ENCODE data around the gene PRR33. TPM values are rescaled to one million over a fixed set of nuclear protein-coding genes. Genes with fewer than 3 reads are reported as not detected.

Gene PRR33
- total RNA-seq, 1 donor from 2014 or later, result not detected

DNA sequence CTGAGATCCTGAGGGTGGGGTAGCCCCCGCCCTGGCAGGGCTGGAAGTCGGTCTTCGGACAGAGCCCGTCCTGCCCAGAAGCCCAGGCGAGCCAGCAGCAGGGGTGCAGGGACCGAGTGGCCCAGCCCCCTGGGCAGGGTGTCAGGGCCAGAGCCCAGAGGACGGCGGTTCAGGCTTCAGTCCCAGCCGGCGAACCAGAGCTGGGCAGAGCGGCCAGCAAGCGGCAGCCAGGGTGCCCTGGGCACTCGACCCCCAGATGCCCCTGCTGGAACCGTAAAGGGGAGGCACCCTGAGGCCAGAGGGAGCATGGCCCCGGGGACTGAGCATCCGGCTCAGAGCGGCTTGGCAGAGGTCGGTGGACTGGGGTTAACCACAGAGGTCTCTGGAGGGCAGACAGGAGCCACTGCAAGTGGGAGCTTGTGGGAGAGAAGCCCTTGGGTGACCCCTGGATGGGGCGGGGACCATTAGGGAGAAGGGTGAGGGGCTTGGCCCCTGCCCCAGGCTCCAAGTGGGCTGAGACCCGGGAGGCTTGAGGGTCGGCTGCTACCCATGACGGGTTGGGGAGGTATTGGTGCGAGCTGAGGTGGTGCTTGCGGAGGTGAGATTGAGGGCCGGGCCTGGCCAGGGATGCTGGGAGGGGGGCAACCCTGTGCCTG is 22.9 kb downstream of the PRR33 start:
- H3K4me1 Mint-ChIP-seq (ENCODE audit: unreplicated experiment), result no peaks in the 10 kb centered on the region
- H3K4me3 Mint-ChIP-seq (ENCODE audit: unreplicated experiment), result no peak overlapping the region
- H3K27ac Mint-ChIP-seq (ENCODE audit: unreplicated experiment), result no peak overlapping the region
- no peaks in the 10 kb centered on the region for H3K9me3 Mint-ChIP-seq (ENCODE audit: unreplicated experiment)
- TF ChIP-seq, protein P1, sequence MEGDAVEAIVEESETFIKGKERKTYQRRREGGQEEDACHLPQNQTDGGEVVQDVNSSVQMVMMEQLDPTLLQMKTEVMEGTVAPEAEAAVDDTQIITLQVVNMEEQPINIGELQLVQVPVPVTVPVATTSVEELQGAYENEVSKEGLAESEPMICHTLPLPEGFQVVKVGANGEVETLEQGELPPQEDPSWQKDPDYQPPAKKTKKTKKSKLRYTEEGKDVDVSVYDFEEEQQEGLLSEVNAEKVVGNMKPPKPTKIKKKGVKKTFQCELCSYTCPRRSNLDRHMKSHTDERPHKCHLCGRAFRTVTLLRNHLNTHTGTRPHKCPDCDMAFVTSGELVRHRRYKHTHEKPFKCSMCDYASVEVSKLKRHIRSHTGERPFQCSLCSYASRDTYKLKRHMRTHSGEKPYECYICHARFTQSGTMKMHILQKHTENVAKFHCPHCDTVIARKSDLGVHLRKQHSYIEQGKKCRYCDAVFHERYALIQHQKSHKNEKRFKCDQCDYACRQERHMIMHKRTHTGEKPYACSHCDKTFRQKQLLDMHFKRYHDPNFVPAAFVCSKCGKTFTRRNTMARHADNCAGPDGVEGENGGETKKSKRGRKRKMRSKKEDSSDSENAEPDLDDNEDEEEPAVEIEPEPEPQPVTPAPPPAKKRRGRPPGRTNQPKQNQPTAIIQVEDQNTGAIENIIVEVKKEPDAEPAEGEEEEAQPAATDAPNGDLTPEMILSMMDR (IDR thresholded peaks at IDR 0.05; ENCODE audit: unreplicated experiment), result no peak
- DNase-seq (ENCODE audit: low spot score), result no peak
- peaks cover 17% of the 10 kb centered on the region for H3K27me3 Mint-ChIP-seq (ENCODE audit: unreplicated experiment)
- H3K36me3 Mint-ChIP-seq (ENCODE audit: low read depth, unreplicated experiment), result no peaks in the 10 kb centered on the region

DNA sequence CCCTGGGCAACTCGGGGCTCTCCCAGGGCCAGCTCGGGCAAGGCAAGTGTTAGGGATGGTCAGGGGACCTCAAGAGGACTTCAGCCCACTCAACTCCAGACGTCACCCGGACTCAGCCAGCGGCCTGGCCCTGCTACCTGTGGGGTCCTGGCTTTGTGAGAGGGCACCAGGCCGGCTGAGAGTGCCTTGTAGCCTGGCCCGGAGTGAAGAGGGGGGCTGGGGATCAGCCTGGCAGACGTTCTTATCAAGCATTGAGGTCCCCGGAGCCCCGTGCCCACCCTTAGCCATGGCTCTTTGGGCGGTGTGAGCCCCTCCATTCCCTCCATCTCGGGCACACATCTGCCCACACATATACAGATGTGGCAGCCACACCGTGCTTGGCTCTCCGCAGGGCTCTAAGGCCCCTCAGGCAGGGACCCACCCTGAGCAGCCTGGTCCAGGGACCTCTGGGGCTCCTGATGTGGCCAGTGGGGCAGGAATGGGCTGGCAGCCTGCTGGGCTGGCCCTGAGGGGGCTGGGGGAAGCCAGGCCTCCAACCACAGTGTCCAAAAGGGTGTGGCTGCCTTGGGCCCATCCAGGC is 23.5 kb downstream of the PRR33 start:
- TF ChIP-seq, protein P1 (IDR thresholded peaks at IDR 0.05; ENCODE audit: unreplicated experiment), result no peak
- Mint-ChIP-seq H3K27me3 (ENCODE audit: unreplicated experiment) (peaks cover 16% of the 10 kb centered on the region), H3K27ac (ENCODE audit: unreplicated experiment) (no peak overlapping the region), H3K9me3 (ENCODE audit: unreplicated experiment) (no peaks in the 10 kb centered on the region), H3K4me1 (ENCODE audit: unreplicated experiment) (no peaks in the 10 kb centered on the region), H3K4me3 (ENCODE audit: unreplicated experiment) (no peak overlapping the region), H3K36me3 (ENCODE audit: low read depth, unreplicated experiment) (no peaks in the 10 kb centered on the region)
- DNase-seq (ENCODE audit: low spot score), result no peak

DNA sequence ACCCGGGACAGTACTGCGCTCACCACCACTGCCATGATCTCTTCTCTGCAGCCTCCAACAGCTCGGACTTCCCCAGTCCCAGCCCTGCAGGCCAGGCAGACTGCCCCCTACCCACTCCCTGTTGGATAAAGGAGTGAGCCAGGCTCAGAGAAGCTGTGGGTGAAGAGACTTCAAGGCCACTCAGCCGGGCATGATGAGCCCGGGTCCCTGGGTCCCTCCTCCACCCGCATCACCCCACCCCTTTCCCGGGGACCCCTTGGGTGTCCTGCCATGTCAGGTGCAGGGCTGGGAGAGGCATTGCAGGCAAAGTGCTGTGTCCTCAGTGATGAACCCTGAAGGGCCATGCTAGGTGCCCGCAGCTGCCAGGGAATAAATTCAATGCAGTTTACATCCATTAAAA is 24.3 kb downstream of the PRR33 start:
- Mint-ChIP-seq H3K4me3 (ENCODE audit: unreplicated experiment) (no peak overlapping the region), H3K27ac (ENCODE audit: unreplicated experiment) (no peak overlapping the region), H3K4me1 (ENCODE audit: unreplicated experiment) (no peaks in the 10 kb centered on the region), H3K36me3 (ENCODE audit: low read depth, unreplicated experiment) (no peaks in the 10 kb centered on the region), H3K27me3 (ENCODE audit: unreplicated experiment) (peaks cover 15% of the 10 kb centered on the region), H3K9me3 (ENCODE audit: unreplicated experiment) (no peaks in the 10 kb centered on the region)
- no peak for DNase-seq (ENCODE audit: low spot score)
- TF ChIP-seq, protein P1 (IDR thresholded peaks at IDR 0.05; ENCODE audit: unreplicated experiment), result no peak

DNA sequence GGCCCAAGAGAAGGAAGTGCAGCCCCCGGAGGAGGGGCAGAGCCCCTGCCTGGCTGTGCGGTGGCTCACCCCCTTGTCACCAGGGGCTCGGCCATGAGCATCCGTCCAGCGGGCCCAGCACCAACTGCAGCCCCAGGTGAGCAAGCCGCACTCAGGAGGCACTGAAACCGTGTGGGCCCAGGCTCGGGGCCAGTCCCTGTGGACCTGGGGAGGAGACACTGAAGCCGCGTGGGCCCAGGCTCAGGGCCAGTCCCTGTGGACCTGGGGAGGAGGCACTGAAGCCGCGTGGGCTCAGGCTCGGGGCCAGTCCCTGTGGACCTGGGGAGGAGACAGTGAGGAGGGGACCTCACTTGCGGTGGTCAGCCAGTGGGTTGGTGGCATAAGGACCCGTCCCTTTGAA is 24.9 kb downstream of the PRR33 start:
- H3K27ac Mint-ChIP-seq (ENCODE audit: unreplicated experiment), result no peak overlapping the region
- H3K4me1 Mint-ChIP-seq (ENCODE audit: unreplicated experiment), result no peaks in the 10 kb centered on the region
- peaks cover 14% of the 10 kb centered on the region for H3K27me3 Mint-ChIP-seq (ENCODE audit: unreplicated experiment)
- no peaks in the 10 kb centered on the region for H3K36me3 Mint-ChIP-seq (ENCODE audit: low read depth, unreplicated experiment)
- H3K4me3 Mint-ChIP-seq (ENCODE audit: unreplicated experiment), result no peak overlapping the region
- TF ChIP-seq, protein P1 (IDR thresholded peaks at IDR 0.05; ENCODE audit: unreplicated experiment), result no peak
- no peak for DNase-seq (ENCODE audit: low spot score)
- no peaks in the 10 kb centered on the region for H3K9me3 Mint-ChIP-seq (ENCODE audit: unreplicated experiment)

DNA sequence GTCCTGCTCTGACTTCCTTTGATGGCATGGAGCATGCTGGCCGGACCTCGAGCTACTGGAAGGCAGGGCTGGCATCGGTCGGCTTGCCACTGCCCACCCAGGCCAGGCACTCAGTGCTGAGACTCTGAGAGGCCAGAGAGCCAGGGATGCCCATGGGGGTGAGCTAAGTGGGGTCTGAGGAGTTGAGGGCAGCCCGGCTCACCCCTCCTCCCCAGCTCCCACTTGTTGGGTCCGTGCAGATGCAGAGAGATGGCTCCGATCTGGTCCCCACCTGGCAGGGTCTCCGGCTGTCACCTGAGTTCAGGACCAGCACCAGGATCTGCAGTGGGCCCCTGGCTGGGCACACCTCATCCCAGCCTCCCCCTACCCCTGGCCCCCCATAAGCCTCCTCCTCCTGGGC is 25.5 kb downstream of the PRR33 start:
- Mint-ChIP-seq H3K36me3 (ENCODE audit: low read depth, unreplicated experiment) (no peaks in the 10 kb centered on the region), H3K27ac (ENCODE audit: unreplicated experiment) (no peak overlapping the region), H3K4me3 (ENCODE audit: unreplicated experiment) (no peak overlapping the region)

More for the DNA sequence above, 25.5 kb downstream of the PRR33 start:
- TF ChIP-seq, protein P1 (IDR thresholded peaks at IDR 0.05; ENCODE audit: unreplicated experiment), result no peak
- DNase-seq (ENCODE audit: low spot score), result no peak
- Mint-ChIP-seq H3K4me1 (ENCODE audit: unreplicated experiment) (no peaks in the 10 kb centered on the region), H3K9me3 (ENCODE audit: unreplicated experiment) (no peaks in the 10 kb centered on the region), H3K27me3 (ENCODE audit: unreplicated experiment) (peaks cover 13% of the 10 kb centered on the region)

Measured in endothelial cell (in vitro differentiated cells).